Measurements from ENCODE around the gene GALNT14. TPM values are rescaled to one million over a fixed set of nuclear protein-coding genes. Genes with fewer than 3 reads are reported as not detected.

GALNT14 gene
- total and polyA plus RNA-seq, 8 donors: 0.93 to 15.6 (median 1.4) TPM; not detected in 3

GRCh38 chr2:31018280-31018679, 120.0 kb downstream of the GALNT14 start:
- Histone ChIP-seq H3K9me3 (no peaks in the 10 kb centered on the region), H3K4me1 (no peaks in the 10 kb centered on the region), H3K4me3 (no peak overlapping the region), H3K27me3 (no peaks in the 10 kb centered on the region), H3K27ac (no peak overlapping the region), H3K36me3 (no peaks in the 10 kb centered on the region)
- no peak for TF ChIP-seq EP300 (IDR thresholded peaks at IDR 0.05)
- TF ChIP-seq POLR2A (IDR thresholded peaks at IDR 0.05): no peak
- intact Hi-C loops (cut with DNase I; ENCODE audit: low total_unique reads): no loop called here
- 82 to 88% (median 87%) methylated on average over 6 of the region's 6 CpGs for WGBS, 5 donors
- no peak for DNase-seq

- Histone ChIP-seq H3K27me3 (peaks cover 0 to 7% (median 3%) of the 10 kb centered on the region in 3 donors), H3K36me3 (no peaks in the 10 kb centered on the region), H3K27ac (no peak overlapping the region), H3K4me3 (no peak overlapping the region), H3K4me1 (no peaks in the 10 kb centered on the region), H3K9me3 (no peaks in the 10 kb centered on the region)
- no peak for TF ChIP-seq POLR2AphosphoS5 (IDR thresholded peaks at IDR 0.05)
- no peak for TF ChIP-seq EP300 (IDR thresholded peaks at IDR 0.05)
- TF ChIP-seq CTCF (IDR thresholded peaks at IDR 0.05): no peak
- no peak for TF ChIP-seq POLR2A (IDR thresholded peaks at IDR 0.05)
- intact Hi-C loops (cut with DNase I; ENCODE audit: low total_unique reads): no loop called here
- WGBS, 5 donors: 83 to 92% (median 89%) methylated on average over 5 of the region's 5 CpGs
- DNase-seq: no peak
Measured at GRCh38 chr2:31016648-31017047, 121.6 kb downstream of the GALNT14 start.

GRCh38 chr2:31014516-31014915, 123.7 kb downstream of the GALNT14 start:
- H3K4me1 ChIP-seq: no peaks in the 10 kb centered on the region
- peaks cover 0 to 27% (median 4%) of the 10 kb centered on the region in 3 donors for H3K27me3 ChIP-seq
- H3K4me3 ChIP-seq: no peak overlapping the region
- no peaks in the 10 kb centered on the region for H3K36me3 ChIP-seq
- no peak for TF ChIP-seq CTCF (IDR thresholded peaks at IDR 0.05)
- no peak for TF ChIP-seq POLR2A (IDR thresholded peaks at IDR 0.05)
- no peak for TF ChIP-seq POLR2AphosphoS5 (IDR thresholded peaks at IDR 0.05)
- no peak for TF ChIP-seq EP300 (IDR thresholded peaks at IDR 0.05)
- intact Hi-C loops (cut with DNase I; ENCODE audit: low total_unique reads): no loop called here
- no peak overlapping the region for H3K27ac ChIP-seq
- no peaks in the 10 kb centered on the region for H3K9me3 ChIP-seq
- 78 to 90% (median 79%) methylated on average over 4 of the region's 4 CpGs for WGBS, 5 donors
- no peak for DNase-seq

- Histone ChIP-seq H3K27me3 (peaks cover 0 to 36% (median 4%) of the 10 kb centered on the region in 3 donors), H3K27ac (no peak overlapping the region)
Measured at GRCh38 chr2:31013301-31013700, 124.9 kb downstream of the GALNT14 start.

More at GRCh38 chr2:31013301-31013700, 124.9 kb downstream of the GALNT14 start:
- no peak for TF ChIP-seq POLR2A (IDR thresholded peaks at IDR 0.05)
- no peak for TF ChIP-seq EP300 (IDR thresholded peaks at IDR 0.05)
- no peak for TF ChIP-seq POLR2AphosphoS5 (IDR thresholded peaks at IDR 0.05)
- TF ChIP-seq CTCF (IDR thresholded peaks at IDR 0.05): no peak
- Histone ChIP-seq H3K4me1 (no peaks in the 10 kb centered on the region), H3K4me3 (no peak overlapping the region), H3K36me3 (no peaks in the 10 kb centered on the region), H3K9me3 (no peaks in the 10 kb centered on the region)
- 67 to 81% (median 78%) methylated on average over 8 of the region's 8 CpGs for WGBS, 5 donors
- no peak for DNase-seq
- intact Hi-C loops (cut with DNase I; ENCODE audit: low total_unique reads): no loop called here
